Measurements from ENCODE around the gene WDCP. TPM values are rescaled to one million over a fixed set of nuclear protein-coding genes. Genes with fewer than 3 reads are reported as not detected.

The WDCP gene
- total RNA-seq, 1 donor from 2014 or later, result 6.8 TPM

DNA sequence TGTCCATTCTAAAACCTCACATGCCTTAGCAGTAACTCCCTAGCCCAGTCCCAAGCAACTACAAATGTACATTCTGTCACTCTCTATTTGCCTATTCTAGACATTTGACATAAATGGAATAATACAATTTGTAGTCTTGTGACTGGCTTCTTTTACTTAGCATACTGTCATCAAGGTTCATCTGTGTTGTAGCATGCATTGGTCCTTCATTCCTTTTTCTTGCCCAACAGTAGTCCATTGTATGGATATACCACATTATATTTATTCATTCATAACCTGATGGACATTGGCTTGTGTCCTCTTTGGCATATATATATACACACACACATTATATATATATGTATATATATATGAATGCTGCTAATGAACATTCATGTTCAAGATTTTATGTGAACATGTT, 39.5 kb downstream of the WDCP start:
- no peak for ATAC-seq
- DNase-seq (ENCODE audit: low spot score), result no peak

DNA sequence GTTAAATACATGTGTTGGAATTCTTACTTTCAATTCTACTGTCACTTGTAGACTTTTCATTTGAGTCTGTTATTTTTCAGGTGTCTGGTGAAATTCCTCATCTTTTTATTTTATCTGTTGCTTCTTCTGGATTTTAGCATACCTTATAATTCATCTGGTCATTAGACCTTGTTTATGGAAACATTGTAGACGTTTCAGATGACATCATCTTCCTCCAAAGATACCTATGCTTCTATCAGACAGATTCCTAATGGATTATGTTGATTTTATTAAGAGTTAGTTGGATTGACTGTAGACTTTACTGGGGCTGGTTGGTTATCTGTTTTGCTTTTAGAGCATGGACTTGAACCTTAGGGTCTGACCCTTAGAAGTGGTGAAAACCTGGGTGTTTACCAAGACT, 52.6 kb downstream of the WDCP start:
- DNase-seq (ENCODE audit: low spot score), result no peak
- ATAC-seq, result no peak

DNA sequence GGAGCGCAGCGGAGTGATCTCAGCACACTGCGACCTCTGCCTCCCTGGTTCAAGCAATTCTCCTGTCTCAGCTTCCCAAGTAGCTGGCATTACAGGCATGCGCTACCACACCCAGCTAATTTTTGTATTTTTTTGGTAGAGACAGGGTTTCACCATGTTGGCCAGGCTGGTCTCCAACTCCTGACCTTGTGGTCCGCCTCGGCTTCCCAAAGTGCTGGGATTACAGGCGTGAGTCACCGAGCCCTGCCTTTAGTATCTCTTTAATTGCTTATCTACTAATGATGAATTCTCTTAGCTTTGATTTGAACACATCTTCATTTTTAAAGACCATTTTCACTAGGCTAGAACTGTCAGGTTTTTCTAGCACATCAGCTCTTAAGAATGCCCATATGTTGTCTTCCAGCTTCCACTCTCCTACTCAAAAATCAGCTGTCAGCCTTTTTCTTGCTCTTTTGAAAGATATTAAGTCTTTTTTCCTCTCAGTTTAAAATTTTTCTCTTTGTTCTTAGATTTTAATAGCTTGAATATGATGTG, 53.4 kb downstream of the WDCP start:
- DNase-seq (ENCODE audit: low spot score) (no peak), ATAC-seq (no peak)

DNA sequence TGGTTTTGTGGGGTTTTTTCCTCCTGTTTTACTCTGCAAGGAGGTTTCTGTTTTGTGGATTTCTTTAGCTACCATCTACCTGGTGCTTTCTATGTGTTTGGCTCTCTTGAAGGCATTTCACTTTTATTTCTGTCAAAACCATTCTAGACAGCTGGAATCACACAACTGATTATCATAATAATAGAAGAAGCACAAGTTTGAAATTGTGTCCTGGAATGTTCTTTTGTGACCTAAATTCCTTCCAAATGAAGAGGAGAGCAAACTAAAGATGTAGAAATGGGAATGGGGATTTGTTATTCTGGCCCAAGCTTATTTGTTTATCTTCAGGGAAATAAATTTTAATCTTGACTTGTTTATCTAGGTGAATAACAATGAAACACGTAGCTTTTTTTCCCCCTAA, 54.3 kb downstream of the WDCP start:
- ATAC-seq, result no peak

DNA sequence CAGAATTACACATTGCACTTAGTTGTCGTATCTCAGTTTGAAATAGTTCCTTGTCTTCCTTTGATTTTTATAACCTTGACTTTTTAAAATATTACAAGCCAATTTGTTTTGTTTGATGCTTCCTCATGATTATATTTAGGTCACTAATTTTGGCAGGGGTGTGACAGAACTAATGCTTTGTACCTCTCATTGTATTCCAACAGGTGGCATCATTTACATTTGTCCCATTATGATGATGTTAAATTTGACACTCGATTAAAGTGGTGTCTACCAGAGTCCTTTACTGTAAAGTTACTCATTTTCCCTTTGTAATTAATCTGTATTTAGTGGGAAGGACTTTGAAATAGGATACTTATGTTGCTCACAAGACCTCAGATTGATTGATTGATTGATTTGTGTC, 58.8 kb downstream of the WDCP start:
- no peak for DNase-seq (ENCODE audit: low spot score)
- peak; percentile 79 for ATAC-seq

More for the DNA sequence above, 54.3 kb downstream of the WDCP start:
- no peak for DNase-seq (ENCODE audit: low spot score)

Other genes with a start within 250 kb of the WDCP start
- 11.1 TPM for gene ATAD2B, start 120.3 kb downstream of the WDCP start, total RNA-seq
- 6.1 TPM for gene UBXN2A, start 106.9 kb downstream of the WDCP start, total RNA-seq
- gene MFSD2B, start 37.3 kb downstream of the WDCP start, total RNA-seq, result not detected
- gene FKBP1B, start 2.4 kb upstream of the WDCP start, total RNA-seq, result 9.5 TPM
- 28.1 TPM for gene SF3B6, start 28.9 kb upstream of the WDCP start, total RNA-seq
- 8.0 TPM for gene TP53I3, start 37.4 kb upstream of the WDCP start, total RNA-seq
- gene PFN4, start 75.9 kb upstream of the WDCP start, total RNA-seq, result 0.45 TPM
- 2.6 TPM for gene FAM228B, start 76.1 kb upstream of the WDCP start, total RNA-seq
- gene FAM228A, start 127.7 kb upstream of the WDCP start, total RNA-seq, result 0.20 TPM